GM18511 (cell line): ENCODE measurements around the gene PHOSPHO1.

Experiments used
- ATAC-seq: cut with Tn5 transposase; IDR thresholded peaks from one replicate; pipeline ENCODE4 v1.9.1; 2021; ENCODE audit warnings: mild to moderate bottlenecking, moderate library complexity; ENCODE audit not compliant: unreplicated experiment

PHOSPHO1 gene

DNA sequence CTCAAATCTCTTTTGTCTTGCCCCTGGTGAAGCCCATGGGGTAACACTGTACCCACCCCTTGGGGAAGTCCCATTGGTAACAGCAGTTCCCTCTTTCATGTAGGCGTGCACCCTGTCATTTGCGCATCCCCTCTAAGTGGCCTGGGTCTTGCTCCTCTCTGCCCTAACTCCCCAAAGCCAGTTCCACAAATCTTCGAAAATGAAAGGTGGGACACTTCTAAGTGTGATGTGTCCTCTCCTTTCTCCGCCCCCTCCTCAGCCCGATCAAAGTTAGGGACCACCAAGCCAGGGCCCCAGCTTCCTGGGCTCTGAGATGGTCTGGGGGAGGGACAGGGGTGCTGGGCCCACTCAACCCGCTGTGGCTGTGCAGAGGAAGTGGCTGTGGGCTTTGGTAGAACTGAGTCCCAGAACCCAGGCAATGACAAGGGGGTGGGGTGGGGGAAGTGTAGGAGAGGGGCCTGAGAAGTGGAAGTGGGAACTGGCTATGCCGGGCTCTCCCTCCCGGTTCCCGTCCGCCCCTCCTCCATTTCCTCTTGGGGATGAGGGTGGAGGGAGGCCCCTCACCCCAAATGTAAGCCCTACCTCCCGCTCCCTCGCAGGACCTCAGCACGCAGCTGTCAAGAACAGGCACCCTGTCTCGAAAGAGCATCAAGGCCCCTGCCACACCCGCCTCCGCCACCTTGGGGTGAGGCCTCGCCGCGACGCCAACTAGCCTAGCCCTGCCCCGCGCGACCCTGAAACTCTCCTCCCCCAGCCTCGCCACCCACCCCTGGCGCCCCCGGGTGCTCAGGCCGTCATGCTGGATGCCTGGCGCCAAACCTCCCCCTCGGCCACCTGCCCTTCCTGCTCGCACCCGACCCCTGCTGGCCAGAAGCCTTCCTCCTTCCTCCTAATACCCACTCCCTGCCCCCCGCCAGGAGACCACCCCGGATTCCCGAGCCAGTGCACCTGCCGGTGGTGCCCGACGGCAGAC is 11.4 kb downstream of the PHOSPHO1 start:
- peak; percentile 53 for ATAC-seq

DNA sequence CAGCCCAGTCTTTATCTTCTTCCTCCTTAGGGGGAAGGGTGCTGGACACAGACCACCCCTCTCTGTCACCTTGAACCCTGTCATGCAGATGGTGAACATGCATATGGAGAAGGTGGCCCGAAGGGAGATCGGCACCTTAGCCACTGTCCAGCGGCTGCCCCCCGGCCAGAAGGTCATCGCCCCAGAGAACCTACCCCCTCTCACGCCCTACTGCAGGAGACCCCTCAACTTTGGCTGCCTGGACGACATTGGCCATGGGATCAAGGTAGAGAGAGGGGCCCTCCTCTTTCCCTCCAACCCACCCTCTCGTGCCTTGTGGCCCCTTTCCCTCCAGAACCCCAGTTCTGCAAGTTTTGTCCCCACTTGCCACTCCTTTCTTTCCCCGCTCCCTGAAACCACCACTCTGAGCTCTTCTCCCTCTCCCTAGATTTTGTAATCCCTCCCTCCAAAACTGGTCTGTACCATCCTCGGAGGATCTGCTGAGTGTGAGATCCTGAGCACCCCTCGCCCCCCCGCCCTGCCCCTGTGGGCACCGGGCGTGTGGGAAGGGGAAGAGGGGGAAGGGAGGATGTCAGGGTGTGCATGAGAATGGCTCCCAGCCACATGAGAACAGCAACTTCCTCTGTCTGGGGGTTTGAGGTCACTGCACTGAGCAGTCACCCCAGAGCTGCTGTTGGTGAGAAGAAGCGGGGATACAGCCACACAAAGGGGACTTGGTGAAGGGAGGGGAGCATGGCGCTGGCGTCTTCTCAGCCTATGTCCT is 12.8 kb downstream of the PHOSPHO1 start:
- ATAC-seq = peak; percentile 59

- no peak for ATAC-seq
Measured at GRCh38 chr17:49216953-49217650, 13.5 kb downstream of the PHOSPHO1 start.

DNA sequence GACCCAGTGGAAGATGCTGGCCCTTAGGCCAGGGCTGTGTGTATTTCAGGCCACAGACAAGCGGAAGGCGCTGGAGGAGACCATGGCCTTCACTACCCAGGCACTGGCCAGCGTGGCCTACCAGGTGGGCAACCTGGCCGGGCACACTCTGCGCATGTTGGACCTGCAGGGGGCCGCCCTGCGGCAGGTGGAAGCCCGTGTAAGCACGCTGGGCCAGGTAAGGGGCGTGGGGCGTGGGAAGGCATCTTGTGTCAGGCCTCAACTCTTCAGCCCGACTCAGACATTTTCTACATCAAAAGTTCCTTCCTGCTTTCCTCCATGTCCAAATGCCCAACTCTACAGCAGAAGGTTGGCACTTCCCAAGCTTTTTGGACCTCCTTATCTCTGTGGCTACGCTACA is 14.1 kb downstream of the PHOSPHO1 start:
- no peak for ATAC-seq

GRCh38 chr17:49214676-49215360 is 15.8 kb downstream of the PHOSPHO1 start:
- ATAC-seq = no peak

DNA sequence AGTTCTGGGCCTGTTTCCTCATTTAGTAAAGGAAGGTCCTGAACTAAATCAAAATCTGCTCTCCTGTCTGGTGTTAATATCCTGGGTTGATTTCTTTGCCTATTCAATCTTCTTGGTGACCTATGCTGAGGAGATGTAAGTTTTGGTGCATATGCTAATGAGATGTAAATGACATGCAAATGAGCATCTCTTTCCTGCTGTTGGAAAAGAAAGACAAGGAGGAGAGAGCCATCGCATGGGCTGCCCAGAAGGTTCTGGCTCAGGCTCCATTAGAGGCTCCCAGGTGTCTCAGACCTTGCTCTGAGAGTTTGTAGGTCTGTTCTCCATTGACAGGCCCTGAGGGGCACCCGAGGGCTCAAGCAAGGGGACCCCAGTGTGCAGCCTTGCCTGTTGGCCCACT is 16.7 kb downstream of the PHOSPHO1 start:
- no peak for ATAC-seq

DNA sequence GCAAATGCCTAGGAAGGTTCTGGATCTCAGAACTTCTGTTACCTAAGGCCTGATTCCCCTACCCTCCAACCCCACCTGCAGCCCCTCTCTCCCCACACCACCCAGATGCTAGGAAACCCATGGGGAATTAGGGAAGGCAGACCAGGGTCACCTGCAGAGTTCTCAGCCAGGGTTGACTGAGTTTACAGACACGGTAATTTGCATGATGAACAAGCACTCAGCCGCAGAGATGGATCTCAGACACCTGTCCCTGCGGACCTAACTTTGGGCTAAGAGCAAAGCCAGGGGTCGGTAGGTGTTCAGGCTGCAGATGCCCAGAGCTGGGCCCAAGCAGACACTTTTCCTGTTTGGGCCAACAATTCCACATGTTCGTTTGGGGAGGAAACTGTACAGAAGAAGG is 17.2 kb downstream of the PHOSPHO1 start:
- ATAC-seq = no peak

DNA sequence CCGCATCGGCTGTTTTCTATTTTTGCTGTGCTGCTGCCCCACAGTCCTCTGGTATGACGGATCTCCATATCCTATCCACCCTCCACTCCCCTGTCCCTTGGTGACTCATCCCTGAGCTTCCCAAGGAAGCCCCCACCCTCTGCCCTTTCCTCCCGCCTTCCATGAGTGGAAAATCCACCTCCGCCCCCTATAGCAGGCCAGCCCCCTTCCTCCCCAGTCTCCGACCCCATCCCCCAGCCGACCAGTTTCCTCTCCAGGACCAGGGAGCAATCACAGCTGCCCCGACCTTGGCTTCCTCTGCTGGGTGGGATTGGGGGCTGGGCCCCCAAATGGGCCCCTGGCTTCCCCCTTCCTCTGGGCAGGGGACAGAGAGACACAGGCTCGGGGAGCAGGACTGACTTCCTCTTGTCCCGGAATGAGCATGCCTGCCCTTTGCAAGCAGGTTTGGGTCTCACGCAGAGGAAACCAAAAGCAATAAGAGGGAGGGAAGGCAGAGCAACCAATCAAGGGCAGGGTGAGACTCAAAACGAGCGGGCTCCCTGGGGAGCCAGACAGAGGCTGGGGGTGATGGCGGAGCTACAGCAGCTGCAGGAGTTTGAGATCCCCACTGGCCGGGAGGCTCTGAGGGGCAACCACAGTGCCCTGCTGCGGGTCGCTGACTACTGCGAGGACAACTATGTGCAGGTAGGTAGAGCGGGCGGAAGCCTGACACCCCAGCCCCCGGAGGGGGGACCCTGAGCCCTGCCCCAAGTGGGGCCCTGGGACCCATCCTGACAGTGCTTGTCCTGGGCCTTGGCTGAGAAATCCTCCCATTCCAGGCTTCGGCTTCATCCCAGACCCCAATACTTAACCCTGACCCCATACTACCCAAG is 20.2 kb downstream of the PHOSPHO1 start, which contains the start of the genes ABI3 and GNGT2:
TSS of gene ABI3 (plus strand) at position 550 of the 872 bp plus-strand sequence. CDS start at position 568, 18 bp downstream.
TSS of gene GNGT2 (minus strand) at position 417 of the 872 bp plus-strand sequence. CDS start 3,152 bp downstream, outside the sequence.
- ATAC-seq = peak; percentile 88

DNA sequence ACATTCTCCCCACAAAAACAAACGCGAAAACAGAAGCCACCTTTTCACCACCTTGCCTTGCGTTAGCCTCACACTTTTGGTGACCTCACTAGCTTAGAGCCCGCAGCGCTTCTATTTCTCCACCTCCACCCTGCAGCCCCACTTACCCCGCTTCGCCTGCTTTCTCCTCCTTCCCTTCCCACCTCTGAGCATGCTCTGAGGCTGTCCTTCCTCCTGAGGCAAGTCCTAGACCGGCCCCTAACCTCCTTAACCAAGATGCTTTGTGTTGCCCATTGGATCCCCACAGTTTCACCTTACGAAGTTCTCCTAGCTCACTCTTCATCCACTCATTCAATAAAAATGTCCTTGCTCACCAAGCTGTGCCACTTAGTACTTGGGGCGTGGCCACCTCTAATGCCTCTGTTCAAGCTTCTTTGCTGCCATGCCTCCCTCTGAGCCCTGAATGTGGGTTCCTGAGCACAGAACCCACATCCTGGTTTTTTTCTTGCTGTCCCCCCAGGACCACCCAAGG is 21.5 kb downstream of the PHOSPHO1 start:
- ATAC-seq = no peak

- no peak for ATAC-seq
Measured at GRCh38 chr17:49204516-49204915, 26.1 kb downstream of the PHOSPHO1 start.

DNA sequence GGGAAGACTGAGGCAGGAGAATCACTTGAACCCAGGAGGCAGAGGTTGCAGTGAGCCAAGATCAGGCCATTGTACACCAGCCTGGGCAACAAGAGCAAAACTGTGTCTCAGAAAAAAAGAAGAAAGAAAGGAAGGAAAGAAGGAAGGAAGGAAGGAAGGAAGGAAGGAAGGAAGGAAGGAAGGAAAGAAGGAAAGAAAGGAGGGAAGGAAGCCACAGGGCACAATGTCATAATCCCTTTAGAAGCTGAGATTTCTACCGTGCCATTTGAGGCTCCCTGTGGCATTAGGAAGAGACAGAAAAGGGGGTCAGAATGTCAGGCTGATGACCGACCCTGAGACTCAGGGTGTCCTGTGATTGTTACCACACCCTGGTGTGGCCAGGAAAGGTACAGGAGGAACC is 26.8 kb downstream of the PHOSPHO1 start:
- no peak for ATAC-seq

DNA sequence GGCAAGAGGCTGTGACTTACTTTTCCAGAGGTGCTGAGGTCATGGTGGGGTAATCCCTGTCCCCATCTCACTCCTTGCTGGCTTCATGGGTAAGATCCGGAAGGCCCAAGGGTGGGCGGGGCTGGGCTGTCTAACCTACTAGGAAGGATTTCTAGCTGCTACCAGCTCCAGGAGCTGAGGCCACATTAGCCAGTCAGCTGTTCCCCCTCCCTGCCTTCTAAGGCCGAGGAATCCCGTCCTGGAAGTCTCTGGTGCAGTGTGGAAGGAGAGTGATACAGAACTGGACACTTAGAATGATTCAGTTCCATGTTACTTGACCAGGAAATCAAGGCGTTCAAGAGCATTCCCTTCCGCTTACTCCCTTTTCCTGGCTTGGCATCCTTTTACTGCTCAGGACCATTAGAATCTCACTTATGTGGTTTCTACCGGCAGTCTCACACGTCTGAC is 29.1 kb downstream of the PHOSPHO1 start:
- ATAC-seq = no peak

DNA sequence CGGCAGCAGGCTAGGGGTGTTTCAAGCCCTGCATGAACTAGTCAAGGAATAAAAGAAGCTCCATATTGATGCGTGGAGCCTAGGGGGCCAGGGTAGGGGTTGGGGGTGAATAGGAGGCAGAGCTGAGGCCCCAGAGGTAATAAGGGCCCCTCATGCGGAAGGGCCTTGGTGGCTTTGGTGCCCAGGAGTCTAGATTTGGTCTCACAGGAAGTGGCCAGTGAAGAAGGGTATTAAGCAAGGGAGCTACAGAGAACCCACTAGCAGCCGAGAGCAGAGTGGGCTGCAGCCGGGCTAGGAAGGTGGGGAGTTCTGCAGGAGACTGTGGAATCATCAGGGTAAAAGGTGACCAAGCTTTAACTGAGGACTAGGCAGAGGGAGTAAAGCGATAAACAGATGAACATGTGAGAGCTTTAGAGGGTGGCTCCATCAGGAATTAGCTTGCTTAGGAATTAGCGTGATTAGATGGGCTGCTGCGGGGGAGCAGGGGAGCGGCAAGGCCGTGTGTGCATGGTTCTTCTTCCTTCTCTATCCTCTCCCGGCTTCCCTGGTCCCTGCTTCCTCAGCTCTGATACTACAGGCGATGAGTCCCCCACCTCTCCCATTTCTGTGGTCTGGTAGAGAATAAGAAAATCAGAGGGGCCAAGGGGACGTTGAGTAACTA is 30.0 kb downstream of the PHOSPHO1 start:
- ATAC-seq = no peak

DNA sequence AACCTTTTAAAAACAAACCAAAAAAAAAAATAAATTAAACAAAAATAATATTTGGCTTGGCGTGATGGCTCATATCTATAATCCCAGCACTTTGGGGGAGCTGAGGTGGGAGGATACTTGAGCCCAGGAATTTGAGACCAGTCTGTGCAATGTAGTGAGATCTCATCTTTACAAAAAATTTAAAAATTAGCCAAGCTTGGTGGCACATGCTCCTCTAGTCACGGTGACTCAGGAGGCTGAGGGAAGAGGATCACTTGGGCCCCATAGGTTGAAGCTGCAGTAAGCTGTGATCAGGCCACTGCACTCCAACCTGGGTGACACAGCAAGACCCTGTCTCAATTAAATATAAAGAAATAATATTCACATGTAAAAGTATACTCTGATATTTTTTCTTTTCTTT is 32.4 kb downstream of the PHOSPHO1 start:
- ATAC-seq = no peak

DNA sequence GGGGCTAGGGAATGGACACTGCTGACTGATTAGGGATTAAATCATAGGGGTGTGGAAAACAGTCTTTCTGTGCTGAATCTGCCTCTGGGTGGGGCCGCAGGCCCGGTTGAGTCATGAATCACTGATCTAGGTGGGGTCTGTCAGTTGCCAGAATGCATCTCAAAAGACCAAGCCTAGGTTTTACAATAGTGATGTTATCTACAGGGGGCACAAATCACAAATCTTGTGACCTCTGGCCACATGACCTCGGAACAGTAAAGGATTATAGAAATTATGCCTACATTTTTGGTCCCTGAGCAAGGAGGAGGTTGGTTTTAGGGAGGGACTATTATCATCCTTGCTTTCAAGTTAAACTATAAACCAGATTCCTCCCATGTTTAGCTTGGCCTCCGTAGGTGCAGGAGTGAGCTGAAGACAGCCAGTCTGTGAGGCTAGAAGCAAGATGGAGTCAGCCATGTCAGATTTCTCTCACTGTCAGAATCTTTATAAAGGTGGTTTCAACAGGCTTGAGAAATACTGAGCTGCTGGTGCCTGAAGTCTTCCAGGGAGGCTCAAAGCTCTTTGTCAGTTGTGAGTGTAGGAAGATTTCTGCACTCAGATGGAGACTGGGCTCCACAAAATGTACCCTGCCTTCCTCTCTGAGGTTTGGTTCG is 33.1 kb downstream of the PHOSPHO1 start:
- ATAC-seq = no peak

- no peak for ATAC-seq
Measured at GRCh38 chr17:49196520-49196919, 34.1 kb downstream of the PHOSPHO1 start.

DNA sequence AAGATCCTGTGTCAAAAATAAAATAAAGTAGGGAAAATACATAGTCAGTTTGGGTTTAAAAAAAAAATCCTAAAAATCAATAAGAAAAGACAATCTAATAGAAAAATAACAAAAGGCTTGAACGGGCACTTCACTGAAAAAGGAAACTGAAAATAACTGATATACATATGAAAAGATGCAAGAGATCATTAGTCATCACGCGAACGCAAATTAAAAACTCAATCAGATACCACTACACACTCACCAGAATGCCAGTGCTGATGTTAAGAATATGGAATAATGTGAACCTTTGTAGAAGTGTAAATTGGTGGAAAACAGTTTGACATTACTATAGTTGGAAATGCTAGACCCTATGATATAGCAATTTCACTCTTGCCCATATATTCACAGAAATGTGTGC is 34.8 kb downstream of the PHOSPHO1 start:
- no peak for ATAC-seq

DNA sequence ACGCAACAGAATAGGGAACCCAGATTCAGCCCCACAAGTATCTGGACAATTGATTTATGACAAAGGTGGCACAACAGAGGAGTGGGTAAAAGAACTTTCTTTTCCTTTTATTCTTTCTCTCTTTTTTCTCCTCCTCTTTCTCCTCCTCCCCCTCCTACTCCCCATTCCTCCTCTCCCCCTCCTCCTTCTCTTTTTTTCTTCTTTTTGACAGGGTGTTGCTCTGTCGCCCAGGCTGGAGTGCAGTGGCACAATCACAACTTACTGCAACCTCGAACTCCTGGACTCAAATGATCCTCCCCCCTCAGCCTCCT is 36.3 kb downstream of the PHOSPHO1 start:
- no peak for ATAC-seq
